Body of pancreas (tissue), 4 donors: ENCODE results near the gene ASAP2.

Experiments
- POLR2A ChIP-seq, 3 donors: fragments of 450-650 bp; IDR thresholded peaks; one replicate each; pipeline ENCODE4 v1.6.1; 2016; ENCODE audit warnings: antibody characterized with exemption in 3 of 3, mild to moderate bottlenecking in 2 of 3
- TF ChIP-seq, protein P1 (sequence below), 7 experiments: fragments of 450-650 bp in 4 of 7; fragments of 200-600 bp in 3 of 7; sonication (generic) in 3 of 7; IDR thresholded peaks; one replicate each; pipeline ENCODE4 v1.5.1; 2016 to 2019; ENCODE audit warnings: antibody characterized with exemption in 7 of 7

DNA sequence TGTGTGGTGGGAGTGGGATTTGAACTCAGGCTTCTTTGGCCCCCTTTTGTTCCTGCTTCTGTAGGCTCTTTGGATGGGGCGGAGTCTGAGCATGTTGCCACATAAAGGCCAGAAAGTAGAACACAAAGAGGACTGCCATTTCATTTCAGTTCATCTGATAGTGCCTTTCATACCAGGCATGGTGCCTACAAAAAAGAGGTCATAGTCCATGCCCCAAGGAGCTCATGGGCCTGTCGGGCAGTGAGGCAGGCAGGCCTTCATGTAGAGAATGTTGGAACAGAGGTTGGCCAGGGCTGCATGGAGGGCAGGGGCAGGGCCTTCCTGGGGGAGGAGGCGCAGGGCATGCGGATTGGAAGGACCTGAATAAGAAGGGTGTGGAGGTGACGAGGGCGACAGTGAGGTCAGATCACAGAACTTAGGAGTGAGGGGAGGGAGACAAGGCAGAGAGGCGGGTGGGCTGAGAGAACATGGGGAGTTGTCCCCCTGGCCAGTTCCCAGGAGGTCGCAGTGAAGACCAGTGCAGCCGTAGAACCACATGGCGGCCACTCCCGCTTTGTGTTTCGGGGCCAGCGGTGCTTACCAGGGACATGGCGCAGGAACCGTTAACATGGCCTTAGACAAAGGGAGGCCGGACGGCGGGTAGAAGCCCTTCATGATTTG lies 167.6 kb downstream of the ASAP2 start:
- no peak for TF ChIP-seq POLR2A (IDR thresholded peaks at IDR 0.05)
- TF ChIP-seq, protein P1, sequence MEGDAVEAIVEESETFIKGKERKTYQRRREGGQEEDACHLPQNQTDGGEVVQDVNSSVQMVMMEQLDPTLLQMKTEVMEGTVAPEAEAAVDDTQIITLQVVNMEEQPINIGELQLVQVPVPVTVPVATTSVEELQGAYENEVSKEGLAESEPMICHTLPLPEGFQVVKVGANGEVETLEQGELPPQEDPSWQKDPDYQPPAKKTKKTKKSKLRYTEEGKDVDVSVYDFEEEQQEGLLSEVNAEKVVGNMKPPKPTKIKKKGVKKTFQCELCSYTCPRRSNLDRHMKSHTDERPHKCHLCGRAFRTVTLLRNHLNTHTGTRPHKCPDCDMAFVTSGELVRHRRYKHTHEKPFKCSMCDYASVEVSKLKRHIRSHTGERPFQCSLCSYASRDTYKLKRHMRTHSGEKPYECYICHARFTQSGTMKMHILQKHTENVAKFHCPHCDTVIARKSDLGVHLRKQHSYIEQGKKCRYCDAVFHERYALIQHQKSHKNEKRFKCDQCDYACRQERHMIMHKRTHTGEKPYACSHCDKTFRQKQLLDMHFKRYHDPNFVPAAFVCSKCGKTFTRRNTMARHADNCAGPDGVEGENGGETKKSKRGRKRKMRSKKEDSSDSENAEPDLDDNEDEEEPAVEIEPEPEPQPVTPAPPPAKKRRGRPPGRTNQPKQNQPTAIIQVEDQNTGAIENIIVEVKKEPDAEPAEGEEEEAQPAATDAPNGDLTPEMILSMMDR (IDR thresholded peaks at IDR 0.05) = no peak
